Tibial nerve (tissue), 4 donors: ENCODE measurements around the gene CCDC13. TPM values are rescaled to one million over a fixed set of nuclear protein-coding genes. Genes with fewer than 3 reads are reported as not detected.

Source experiments
- DNase-seq, 2 donors: peaks; one replicate each; pipeline ENCODE4 v3.0.0-alpha.2; 2019; ENCODE audit warnings: low spot score in 2 of 2
- H3K27ac ChIP-seq, 4 donors: fragments of 200-600 bp; sonication (generic) in 3 of 4; one replicate each; pipeline ENCODE4 v1.5.1; 2017 to 2019; ENCODE audit warnings: mild to moderate bottlenecking in 1 of 4
- H3K27me3 ChIP-seq, 2 donors: fragments of 200-600 bp; sonication (generic) in 1 of 2; one replicate each; pipeline versions ENCODE4 v1.5.1 to v1.6.0; 2017 to 2019
- H3K36me3 ChIP-seq, 3 donors: fragments of 200-600 bp; sonication (generic); one replicate each; pipeline ENCODE4 v1.5.1; 2018 to 2019
- H3K4me1 ChIP-seq, 4 donors: fragments of 200-600 bp; sonication (generic) in 3 of 4; one replicate each; pipeline ENCODE4 v1.5.1; 2017 to 2019
- H3K4me3 ChIP-seq, 4 donors: fragments of 200-600 bp; sonication (generic) in 3 of 4; one replicate each; pipeline ENCODE4 v1.5.1; 2017 to 2019; ENCODE audit warnings: mild to moderate bottlenecking in 1 of 4, moderate library complexity in 1 of 4
- H3K9me3 ChIP-seq, 4 donors: fragments of 200-600 bp; sonication (generic) in 3 of 4; one replicate each; pipeline ENCODE4 v1.5.1; 2017 to 2019
- EP300 ChIP-seq, 2 donors: sonication (generic); formaldehyde crosslinking; IDR thresholded peaks; one replicate each; pipeline ENCODE4 v1.6.1; 2017; ENCODE audit warnings: antibody characterized with exemption in 2 of 2, mild to moderate bottlenecking in 1 of 2
- POLR2A ChIP-seq, 2 donors: fragments of 450-650 bp; IDR thresholded peaks; one replicate each; pipeline ENCODE4 v1.6.1; 2017; ENCODE audit warnings: antibody characterized with exemption in 2 of 2, mild to moderate bottlenecking in 2 of 2, moderate library complexity in 2 of 2
- WGBS, 2 donors: methylation state at CpG; one replicate each; pipeline ENCODE4 v1.1.5; 2018; 5-methylcytosine and 5-hydroxymethylcytosine counted together
- total RNA-seq, 4 donors: library from RNA; depleted of rRNA; stranded (reverse); fragments of >200 nt; gene quantifications; one replicate each; pipeline ENCODE4 v1.1.0, GENCODE V29; 2016
- TF ChIP-seq, protein P1 (sequence below), 5 experiments: fragments of 200-600 bp in 3 of 5; fragments of 450-650 bp in 2 of 5; sonication (generic) in 3 of 5; IDR thresholded peaks; one replicate each; pipeline ENCODE4 v1.5.1; 2016 to 2019; ENCODE audit warnings: antibody characterized with exemption in 5 of 5, mild to moderate bottlenecking in 3 of 5, moderate library complexity in 2 of 5

Gene CCDC13
- total RNA-seq, 4 donors from 2014 or later, result 1.7 to 12.6 (median 2.0) TPM

DNA sequence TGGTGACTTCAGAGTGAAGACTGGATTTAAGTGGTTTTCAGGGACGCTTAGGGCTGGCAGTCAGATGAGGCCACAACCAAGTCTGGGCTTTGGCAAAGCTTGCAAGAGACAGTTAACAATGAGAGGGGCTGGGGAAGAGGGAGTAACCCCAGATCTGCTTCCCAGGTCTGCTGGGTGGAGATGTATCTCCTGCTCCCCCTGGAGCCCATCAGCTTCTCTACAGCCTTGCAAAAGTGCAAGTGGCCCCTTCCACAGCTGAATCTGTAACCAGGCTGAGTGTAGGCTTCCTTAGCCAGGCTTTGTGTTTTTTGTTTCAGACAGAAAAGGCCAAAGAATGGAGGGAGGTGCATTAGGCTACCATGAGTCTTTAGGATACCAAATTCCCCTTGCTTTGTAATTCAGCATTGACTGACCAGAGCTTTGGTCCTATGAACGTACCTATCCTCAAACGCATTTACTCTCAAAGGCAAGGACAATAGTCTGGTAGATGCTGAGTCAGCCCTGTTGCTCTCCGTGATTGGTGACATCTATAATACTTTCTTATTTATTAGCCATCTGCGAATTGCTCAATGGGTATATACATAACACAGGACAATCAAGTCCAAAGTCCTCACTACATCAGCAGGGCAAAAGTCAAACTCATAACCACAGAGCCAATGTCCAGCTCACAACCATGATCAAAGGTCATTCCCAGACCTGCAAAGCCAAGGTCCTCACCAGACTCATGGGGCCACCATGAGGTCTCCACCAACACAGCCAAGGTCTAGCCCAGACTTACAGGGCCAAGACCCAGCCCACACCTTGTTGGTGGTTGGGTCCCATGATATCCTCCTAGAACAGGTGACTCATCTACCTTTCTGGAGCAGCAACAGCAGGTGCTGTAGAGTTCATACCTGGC lies 17.1 kb downstream of the CCDC13 start:
- H3K4me3 ChIP-seq, result no peak overlapping the region
- H3K27ac ChIP-seq, result no peak overlapping the region
- DNase-seq, result no peak
- WGBS, 2 donors, result 63 to 64% methylated on average over 5 of the region's 5 CpGs
- TF ChIP-seq, protein P1, sequence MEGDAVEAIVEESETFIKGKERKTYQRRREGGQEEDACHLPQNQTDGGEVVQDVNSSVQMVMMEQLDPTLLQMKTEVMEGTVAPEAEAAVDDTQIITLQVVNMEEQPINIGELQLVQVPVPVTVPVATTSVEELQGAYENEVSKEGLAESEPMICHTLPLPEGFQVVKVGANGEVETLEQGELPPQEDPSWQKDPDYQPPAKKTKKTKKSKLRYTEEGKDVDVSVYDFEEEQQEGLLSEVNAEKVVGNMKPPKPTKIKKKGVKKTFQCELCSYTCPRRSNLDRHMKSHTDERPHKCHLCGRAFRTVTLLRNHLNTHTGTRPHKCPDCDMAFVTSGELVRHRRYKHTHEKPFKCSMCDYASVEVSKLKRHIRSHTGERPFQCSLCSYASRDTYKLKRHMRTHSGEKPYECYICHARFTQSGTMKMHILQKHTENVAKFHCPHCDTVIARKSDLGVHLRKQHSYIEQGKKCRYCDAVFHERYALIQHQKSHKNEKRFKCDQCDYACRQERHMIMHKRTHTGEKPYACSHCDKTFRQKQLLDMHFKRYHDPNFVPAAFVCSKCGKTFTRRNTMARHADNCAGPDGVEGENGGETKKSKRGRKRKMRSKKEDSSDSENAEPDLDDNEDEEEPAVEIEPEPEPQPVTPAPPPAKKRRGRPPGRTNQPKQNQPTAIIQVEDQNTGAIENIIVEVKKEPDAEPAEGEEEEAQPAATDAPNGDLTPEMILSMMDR (IDR thresholded peaks at IDR 0.05), result peak in 3 of 5 experiments; percentile 27 to 32 (median 31)
- TF ChIP-seq POLR2A (IDR thresholded peaks at IDR 0.05), result no peak
- no peaks in the 10 kb centered on the region for H3K27me3 ChIP-seq
- no peaks in the 10 kb centered on the region for H3K36me3 ChIP-seq
- H3K4me1 ChIP-seq, result peaks cover 0 to 6% (median 0%) of the 10 kb centered on the region in 4 donors
- no peaks in the 10 kb centered on the region for H3K9me3 ChIP-seq

DNA sequence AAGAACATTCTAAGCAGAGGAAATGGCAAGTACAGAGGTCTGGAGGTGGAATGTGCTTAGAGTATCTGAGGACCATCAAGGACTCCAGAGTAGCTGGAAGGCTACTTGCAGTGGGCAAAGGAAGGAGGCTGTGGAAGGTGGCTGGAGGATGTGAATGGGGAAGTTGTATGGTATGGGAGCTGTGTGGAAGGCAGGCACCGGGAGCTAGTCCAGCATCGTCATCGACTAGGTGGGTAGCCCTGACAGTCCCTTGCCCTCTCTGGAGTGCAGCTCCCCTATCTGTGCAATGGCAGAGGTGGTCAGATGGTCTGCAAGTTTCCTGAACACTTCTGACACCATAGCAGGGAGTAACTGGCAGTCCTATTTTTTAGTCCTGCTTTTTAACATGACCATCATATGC lies 19.3 kb downstream of the CCDC13 start:
- DNase-seq, result no peak

DNA sequence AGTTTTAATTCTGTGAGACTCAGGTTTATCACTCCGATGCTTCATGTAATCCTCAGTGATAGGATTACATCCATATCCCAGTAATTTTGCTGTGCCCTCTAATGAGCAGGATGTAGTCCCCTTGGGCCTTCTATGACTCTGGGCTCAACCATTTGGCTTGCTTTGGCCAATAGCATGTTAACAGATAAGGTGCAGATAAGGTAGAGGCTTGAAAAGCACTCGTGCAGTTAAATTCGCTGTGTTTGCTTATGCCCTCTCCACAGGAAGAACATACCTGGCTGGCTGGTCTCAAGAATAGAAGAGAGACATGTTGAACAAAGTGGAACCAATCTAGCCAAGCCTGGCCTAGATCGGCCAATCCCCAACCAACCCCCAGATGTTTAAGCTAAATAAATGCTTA lies 20.1 kb downstream of the CCDC13 start:
- Histone ChIP-seq H3K36me3 (no peaks in the 10 kb centered on the region), H3K4me1 (peaks cover 0 to 24% (median 2%) of the 10 kb centered on the region in 4 donors), H3K4me3 (no peak overlapping the region), H3K9me3 (no peaks in the 10 kb centered on the region), H3K27ac (no peak overlapping the region), H3K27me3 (no peaks in the 10 kb centered on the region)
- 94 to 95% methylated on average over 4 of the region's 4 CpGs for WGBS, 2 donors
- TF ChIP-seq EP300 (IDR thresholded peaks at IDR 0.05), result no peak
- TF ChIP-seq POLR2A (IDR thresholded peaks at IDR 0.05), result no peak
- TF ChIP-seq, protein P1 (IDR thresholded peaks at IDR 0.05), result no peak
- no peak for DNase-seq

More for the DNA sequence above, 19.3 kb downstream of the CCDC13 start:
- Histone ChIP-seq H3K36me3 (no peaks in the 10 kb centered on the region), H3K9me3 (no peaks in the 10 kb centered on the region), H3K27me3 (no peaks in the 10 kb centered on the region), H3K4me3 (no peak overlapping the region), H3K27ac (no peak overlapping the region), H3K4me1 (peaks cover 0 to 19% (median 2%) of the 10 kb centered on the region in 4 donors)
- WGBS, 2 donors, result 89 to 91% methylated on average over 3 of the region's 3 CpGs
- no peak for TF ChIP-seq EP300 (IDR thresholded peaks at IDR 0.05)
- TF ChIP-seq, protein P1 (IDR thresholded peaks at IDR 0.05), result no peak
- TF ChIP-seq POLR2A (IDR thresholded peaks at IDR 0.05), result no peak

DNA sequence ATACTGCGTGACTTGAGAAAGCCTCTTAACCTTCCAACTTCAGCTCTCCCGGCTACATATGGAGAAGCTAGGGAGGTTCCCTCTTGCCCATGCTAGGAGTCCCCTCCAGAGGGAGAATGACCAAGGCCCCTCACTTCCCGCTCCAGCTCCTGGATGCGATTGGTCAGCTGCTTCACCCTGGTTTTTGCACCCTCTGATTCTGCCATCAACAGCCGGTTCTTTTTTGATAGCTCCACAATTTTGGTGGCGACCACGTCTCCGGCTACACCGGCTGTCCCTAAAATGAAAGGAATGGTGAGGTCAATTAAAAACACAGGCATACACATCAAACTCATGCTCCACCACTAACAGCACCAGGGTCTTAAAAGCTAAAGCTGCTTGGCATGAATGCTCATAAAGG lies 20.6 kb downstream of the CCDC13 start:
- no peaks in the 10 kb centered on the region for H3K36me3 ChIP-seq
- no peaks in the 10 kb centered on the region for H3K27me3 ChIP-seq
- no peaks in the 10 kb centered on the region for H3K9me3 ChIP-seq
- no peak overlapping the region for H3K27ac ChIP-seq
- WGBS, 2 donors, result 96 to 97% methylated on average over 9 of the region's 9 CpGs
- no peak for DNase-seq
- no peak for TF ChIP-seq EP300 (IDR thresholded peaks at IDR 0.05)
- TF ChIP-seq, protein P1 (IDR thresholded peaks at IDR 0.05), result no peak
- no peak for TF ChIP-seq POLR2A (IDR thresholded peaks at IDR 0.05)
- peaks cover 0 to 29% (median 3%) of the 10 kb centered on the region in 4 donors for H3K4me1 ChIP-seq
- no peak overlapping the region for H3K4me3 ChIP-seq

DNA sequence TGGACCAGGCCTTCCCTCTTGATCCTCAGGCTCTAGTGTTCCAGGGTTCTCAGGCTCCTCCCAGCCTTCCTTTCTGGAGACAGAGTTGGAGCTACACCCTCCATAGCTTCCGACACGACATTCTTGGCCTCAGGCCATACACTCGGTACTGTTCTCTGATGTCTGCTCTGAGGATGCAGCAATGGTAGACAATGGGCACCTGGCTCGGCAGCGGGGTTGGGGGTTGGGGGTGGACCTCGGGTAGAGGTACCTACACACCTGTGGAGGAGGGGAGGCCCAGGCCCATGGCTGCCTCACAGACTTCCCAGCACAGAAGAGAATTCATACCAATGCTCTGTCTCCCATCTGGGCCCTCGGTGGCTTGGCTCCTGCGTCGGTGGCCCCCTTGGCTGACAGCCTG lies 21.4 kb downstream of the CCDC13 start:
- H3K4me1 ChIP-seq, result peaks cover 0 to 38% (median 10%) of the 10 kb centered on the region in 4 donors
- no peak for DNase-seq
- WGBS, 2 donors, result 46 to 48% methylated on average over 9 of the region's 9 CpGs
- H3K36me3 ChIP-seq, result no peaks in the 10 kb centered on the region
- H3K4me3 ChIP-seq, result no peak overlapping the region
- no peaks in the 10 kb centered on the region for H3K27me3 ChIP-seq
- TF ChIP-seq, protein P1 (IDR thresholded peaks at IDR 0.05), result no peak
- no peak for TF ChIP-seq POLR2A (IDR thresholded peaks at IDR 0.05)
- TF ChIP-seq EP300 (IDR thresholded peaks at IDR 0.05), result no peak
- no peak overlapping the region for H3K27ac ChIP-seq
- H3K9me3 ChIP-seq, result no peaks in the 10 kb centered on the region
